ENCODE results near the gene ARPC5L.
"Not testable (repeated sequence)": the region's sequence is repeated elsewhere in the genome, so short reads cannot be mapped to it uniquely, and the experiment has no call there.

The ARPC5L gene
- total RNA-seq, result 11.9 to 31.4 (median 18.6) reads per million in 17 experiments

DNA sequence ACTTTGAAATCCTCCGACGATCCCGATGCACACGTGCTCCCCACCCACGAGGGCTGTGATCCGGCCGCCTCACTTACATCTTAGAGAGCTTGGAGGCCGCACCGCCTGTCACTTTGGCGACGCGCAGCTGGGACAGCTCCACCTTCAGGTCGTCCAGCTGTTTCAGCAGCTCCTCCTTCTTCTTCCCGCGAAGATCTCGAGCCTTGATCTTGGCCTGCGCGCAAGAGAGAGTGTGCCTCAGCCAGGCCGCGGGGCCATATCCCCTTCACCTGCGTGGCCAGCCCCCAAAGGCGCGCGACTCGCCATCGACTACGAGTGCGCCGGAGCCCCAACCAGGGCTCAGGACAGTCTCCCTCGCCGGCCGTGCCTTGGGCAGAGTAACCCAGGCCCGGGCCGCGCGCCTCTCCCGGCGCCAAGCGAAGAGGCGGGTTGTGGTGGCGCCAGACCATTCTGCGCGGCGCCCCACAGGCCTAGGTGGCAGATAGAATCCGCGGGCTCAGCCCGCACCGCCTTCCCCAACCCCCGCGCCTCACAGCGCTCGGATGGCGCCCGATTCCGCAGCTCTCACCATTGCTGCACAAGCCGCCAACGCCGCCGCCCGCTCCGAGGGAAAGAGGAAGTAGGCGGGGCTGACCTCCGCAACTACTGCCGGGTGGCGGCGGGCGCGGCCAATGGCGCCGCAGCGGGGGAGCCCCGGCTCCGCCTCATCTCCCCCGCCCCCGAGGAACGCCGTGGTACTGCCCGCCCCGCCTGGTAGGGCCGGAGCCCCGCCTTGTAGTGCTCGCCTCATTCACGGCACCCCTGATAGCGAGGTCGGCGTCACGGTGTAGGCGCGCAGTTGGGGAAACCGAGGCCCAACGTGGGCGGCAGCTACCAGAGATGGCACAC is at the start of gene ARPC5L, which contains the start of gene RPL35:
ARPC5L (plus strand) TSS at position 789 of the 888 bp plus-strand sequence. CDS start 7,161 bp downstream, outside the sequence.
RPL35 (minus strand) TSS at position 616 of the 888 bp plus-strand sequence; CDS start at position 571, 45 bp downstream.
- DNase-seq, result peak; percentile 96 to 99 (median 97)

DNA sequence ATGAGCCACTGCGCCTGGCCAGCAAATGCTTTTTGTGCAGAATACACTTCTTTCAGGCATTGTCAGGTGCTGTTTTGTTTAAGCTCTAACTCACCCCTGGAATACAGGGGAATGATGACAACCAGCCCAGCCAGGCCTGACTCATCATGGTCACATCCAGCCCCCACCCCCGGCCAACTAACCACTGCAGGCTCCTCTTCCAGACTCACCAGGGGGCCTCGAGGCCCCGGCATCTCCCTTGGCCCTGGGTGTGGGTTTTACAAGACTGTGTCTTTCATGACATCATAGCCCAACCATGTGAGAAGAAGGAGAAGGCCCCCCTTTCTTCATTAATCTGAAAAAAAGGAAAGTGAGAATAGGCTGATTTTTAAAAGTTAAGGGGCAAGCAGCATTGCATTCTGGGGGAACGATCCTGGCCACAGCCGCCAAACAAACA is 49.5 kb upstream of the ARPC5L start:
- peak; percentile 19 to 52 (median 37) for DNase-seq

DNA sequence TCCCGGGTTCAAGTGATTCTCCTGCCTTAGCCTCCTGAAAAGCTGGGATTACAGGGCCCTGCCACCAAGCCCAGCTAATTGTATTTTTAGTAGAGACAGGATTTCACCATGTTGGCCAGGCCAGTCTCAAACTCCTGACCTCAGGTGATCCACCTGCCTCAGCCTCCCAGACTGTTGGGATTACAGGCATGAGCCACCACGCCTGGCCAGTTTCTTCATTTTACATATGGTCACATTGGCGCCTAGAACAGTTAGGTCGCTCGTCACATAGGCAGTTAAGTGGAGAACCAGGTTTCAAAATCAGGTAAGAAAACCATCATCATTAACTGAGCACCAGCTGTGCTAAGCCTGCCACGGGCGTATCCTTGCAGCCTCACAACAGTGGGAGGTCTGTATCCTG is 48.9 kb upstream of the ARPC5L start:
- DNase-seq, result no peak

DNA sequence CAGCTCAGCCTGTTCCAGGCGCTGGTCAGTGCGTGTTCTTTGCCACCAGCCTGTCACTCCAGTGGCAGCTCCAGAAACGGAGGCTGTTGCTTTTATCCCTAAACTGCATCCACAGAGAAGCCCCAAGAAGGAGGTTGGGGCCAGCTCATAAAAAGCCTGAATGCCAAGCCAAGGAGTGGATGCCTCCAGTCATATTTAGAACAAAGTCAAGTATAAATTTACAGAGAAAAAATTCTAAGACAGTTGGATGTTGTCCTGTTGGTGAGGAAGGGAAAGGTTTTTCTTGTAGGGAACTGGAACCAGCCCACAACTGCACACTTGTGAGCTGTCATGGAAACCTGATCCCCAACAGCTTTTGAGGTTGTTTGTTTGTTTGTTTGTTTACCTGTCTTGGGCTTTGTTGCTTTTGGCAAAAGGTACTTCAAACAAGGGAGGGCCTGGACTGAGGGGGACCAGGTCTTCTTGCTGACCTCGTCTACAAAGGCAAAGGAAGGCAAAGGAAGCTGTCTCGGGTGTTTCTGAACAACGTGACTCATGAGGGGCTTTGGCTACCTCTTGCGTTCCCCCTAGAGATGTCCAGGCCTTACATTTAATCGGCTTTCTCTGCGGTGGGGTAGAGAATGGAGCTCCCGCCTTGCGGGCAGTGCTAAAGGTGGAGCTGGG is 48.3 kb upstream of the ARPC5L start:
- DNase-seq, result no peak

DNA sequence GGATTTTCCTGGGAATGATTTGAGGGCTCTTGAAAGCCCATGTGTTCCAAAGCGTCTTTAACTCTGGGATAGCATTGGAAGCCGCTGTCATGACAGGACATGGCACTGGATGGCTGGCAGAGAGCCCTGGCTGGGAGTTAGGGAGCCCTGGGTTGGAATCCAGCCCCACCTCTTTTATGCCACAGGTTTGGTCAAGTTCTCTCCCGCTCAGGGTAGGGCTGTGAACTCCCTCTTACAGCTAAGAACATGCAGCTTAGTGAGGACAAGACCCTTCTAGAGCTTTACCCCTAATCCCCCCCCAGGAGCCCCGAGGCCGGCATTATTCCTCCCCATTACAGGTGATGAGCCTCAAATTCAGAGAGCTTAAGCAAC is 47.8 kb upstream of the ARPC5L start:
- DNase-seq, result no peak

DNA sequence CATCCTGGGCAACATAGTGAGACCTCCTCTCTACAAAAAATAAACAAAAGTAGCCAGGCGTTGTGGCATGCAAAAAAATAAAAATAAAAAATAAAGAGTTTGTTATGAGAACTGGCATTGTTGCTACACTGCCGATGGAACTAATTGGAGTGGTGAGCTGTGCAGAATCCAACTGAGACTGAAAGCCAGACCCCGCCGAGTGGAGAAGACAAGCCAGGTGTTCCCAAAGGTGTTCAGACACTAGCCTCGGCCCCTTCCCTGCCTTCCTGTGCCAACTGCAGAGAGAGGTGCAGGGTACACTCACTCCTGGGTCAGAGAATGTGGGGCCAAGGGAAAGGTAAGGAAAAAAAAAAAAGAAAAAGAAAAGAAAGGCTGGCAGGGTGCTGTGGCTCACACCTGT is 46.3 kb upstream of the ARPC5L start:
- no peak for DNase-seq

DNA sequence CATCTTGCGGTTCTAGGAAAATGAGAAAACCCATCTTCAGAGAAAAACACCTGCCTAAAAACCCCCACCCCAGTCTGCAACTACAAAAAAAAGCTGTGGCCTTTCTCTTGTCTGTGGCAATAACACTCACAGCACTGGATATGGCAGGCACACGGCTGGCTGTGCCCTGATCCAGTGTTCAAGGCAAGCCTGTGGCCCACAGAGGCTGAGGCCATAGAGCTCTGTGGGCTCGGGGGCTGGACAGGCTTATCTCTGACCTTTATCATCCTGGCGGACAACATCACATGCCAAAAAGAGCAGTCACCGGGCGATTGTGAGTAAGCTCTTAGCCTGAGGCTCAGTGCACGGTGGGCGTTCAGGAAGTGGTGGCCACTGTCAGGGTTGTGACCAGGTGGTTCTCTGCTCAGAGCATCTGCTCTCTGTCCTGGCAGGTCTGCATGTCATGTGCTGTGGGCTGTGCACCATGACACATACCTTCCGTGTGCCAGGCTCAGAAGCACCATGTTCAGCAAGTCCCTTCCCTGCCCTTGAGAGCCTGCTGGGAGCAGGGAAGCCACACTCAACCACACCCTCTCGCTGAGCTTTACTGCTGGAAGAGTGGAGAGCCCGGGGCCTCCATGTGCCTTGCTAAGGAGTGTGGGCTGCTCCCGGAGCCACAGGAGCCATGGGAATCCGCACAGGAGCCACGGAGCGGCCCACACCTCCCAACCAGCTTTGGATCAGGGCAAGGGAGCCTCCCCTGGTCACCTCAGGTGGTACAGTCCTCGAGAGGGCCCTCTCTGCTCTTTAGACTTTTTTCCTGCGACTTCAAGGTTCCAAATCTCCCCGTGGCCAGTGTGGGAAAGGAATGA is 43.3 kb upstream of the ARPC5L start:
- peak; percentile 36 to 71 (median 58) for DNase-seq

DNA sequence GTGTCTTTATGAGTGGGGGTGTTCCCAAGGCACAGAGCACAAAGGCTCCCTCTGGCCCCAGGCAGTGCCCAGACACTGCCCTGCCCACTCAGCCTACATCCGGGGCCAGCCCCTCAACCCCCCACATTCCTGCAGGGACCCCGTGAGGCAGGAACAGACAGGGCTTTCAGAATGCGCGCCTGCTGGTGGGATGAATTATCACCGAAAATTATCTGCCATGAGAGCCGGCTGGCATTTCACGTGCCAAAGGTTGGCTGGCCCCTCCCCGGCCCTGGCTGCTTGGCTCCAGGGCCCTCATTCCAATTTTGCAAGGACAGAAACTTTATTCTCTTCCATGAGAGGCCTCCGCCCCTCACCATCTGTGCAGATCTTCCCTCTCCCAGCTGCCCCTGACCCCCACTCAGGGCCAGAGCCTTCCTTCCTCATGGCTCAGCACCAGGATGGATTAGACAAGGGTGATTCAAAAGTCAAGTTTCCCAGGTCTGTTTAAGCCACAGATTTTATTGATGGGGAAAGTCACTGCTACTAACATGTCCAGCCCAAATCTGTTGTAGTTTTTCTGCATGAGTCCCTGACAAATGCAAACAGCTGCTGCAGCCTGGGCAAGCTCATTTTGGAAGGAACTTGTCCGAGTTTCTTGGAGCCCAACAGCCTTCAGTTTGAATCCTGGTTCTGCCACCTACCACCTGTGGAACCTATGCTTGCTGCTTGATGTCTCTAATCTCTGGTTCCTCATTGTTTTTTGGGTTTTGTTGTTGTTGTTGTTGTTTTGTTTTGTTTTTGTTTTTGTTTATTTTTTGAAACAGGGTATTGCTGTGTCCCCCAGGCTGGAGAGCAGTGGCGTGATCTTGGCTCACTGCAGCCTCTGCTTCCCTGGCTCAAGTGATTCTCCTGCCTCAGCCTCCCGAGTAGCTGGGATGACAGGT is 41.0 kb upstream of the ARPC5L start:
- no peak for DNase-seq

DNA sequence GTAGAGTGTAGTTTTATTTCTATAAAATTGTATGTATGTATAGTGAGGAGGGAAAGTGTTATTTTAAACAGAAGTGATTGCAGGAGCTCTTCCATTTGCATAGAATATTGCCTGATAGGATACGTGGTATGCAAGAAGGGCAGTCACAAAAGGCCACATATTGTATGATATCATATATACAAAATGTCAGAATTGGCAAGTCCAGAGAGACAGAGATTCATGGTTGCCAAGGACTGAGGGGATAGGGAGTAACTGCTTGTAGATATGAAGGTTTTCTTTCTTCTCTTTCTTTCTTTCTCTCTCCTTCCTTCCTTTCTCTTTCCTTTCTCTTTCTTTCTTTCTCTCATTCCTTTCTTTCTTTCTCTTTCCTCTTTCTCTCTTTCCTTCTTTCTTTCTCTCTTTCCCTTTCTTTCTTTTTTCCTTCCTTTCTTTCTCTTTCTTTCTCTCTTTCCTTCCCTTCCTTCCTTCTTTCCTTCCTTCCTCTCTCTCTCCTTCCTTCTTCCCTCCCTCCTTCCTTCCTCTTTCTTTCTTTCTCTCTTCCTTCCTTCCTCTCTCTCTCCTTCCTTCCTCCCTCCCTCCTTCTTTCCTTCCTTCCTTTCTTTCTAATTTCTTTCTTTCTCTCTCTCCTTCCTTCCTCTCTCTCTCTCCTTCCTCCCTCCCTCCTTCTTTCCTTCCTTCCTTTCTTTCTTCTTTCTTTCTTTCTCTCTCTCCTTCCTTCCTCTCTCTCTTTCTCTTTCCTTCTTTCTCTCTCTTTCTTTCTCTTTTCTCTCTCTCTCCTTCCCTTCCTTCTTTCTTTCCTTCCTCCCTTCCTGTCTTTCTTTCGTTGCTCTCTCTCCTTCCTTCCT is 33.2 kb upstream of the ARPC5L start:
- DNase-seq, result no peak

DNA sequence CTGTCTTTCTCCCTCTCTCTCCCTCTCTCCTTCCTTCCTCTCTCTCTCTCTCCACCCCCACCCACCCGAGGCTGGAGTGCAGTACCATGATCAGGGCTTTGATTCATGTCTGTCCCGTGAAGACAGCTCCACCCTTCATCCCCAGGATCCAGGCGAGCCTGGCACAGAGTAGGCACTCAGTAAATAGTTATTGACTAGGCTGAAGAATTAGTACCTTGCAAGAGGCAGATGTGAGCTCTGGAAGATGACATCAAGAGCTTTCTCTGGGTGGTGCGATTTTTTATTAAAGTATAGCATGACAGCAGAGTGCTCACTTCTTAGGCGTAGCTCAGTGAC is 32.6 kb upstream of the ARPC5L start:
- DNase-seq, result no peak

DNA sequence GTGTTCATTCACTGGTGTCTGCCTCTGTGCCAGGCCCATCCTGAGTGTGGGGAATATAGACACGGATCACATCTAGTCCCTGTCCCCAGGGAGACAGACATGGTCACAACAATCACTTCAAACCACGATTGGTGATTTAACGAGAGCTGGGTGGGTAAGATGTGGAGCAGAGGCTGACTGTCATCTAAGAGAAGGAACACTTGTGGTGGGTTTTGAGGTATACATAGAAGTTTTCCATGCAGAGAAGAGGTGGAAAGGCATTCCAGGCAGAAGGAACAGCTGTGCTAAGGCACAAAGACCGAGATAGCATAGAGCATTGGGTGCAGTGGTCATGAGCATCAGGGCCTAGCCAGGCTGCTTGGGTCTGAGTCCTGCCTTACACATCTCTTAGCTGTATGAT is 31.3 kb upstream of the ARPC5L start:
- no peak for DNase-seq

DNA sequence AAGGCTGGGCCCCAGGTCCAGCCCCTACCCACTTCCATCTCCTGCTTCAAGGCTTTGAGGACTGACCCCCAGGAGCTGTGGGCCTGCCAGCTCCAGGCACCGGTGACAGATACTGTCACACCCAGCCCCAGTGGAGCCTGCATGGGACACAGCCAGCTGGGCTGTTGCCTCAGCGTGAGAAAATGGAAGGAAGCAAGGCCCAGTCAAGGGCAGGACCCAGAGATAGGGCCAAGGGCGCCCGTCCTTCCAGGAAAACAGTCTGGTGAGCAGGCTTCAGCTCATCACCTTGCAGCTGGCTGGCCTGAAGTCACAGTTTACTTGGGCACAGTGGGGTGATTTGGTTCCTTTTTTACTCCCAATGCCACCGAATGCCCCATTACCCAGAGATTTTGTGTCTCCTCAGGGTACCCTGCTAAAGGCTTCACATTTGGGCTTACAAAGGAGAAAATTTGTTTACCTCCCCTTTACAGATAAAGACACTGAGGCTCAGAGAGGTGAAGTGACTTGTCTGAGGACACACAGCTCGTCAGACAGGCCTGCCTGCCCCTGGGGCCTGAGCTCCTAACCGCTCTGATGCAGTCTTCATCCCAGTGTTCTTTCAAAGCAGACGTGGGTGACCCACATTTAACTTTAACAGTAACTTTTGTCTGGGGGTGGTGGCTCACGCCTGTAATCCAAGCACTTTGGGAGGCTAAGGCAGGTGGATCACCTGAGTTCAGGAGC is 30.1 kb upstream of the ARPC5L start:
- DNase-seq, result peak in 3 of 4 experiments; percentile 25 to 40 (median 29)

DNA sequence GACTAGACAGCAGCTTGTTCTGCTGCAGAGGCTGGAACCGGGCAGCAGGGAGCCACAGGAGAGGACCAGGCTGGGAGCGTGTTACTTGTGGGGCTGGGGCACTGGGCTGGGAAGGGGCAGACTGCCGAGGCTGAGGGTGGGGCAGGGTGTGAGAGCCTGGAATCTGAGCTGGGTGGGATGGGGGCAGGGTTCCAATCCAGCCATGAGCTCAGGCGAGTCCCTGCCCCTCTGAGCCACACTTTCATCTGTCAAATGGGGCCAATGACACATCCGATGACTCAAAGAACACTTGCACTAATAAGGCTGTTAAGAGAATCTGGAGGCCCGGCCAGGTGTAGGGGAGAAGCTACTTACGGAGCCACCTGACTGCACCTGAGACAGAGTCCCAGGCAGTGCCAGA is 27.3 kb upstream of the ARPC5L start:
- DNase-seq, result no peak

DNA sequence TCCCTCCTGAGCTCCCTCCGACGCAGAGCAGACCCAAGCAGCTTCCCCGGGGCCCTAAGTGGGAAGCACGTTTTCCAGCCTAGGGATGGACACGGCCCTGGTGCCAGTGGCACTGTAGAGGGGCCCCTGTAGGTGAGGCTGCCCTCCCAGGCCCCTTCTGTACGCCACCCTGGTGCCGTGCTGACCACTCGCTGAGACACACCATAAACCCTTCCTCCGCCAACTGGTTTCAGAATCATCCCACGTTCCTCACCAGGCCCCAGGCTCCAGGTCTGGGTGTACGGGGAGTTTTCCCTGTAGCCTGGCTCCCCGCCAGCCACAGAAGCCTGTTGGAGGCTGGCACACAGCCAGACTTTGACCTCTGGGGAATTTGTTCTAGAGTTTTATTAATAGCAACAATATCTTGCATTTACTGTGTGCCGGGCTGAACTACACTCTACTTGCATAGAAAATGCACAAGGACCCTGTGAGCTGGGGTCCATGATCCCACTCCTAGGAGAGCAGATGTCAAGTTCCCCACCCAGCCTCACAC is 26.8 kb upstream of the ARPC5L start:
- DNase-seq, result no peak

DNA sequence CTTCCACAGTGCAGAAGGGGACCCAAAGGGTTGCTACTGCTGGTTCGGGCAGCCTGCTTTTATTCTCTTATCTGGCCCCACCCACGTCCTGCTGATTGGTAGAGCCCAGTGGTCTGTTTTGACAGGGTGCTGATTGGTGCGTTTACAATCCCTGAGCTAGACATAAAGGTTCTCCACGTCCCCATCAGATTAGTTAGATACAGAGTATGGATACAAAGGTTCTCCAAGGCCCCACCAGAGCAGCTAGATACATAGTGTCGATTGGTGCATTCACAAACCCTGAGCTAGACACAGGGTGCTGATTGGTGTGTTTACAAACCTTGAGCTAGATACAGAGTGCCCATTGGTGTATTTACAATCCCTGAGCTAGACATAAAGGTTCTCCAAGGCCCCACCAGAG is 23.8 kb upstream of the ARPC5L start:
- not testable (repeated sequence) for DNase-seq

DNA sequence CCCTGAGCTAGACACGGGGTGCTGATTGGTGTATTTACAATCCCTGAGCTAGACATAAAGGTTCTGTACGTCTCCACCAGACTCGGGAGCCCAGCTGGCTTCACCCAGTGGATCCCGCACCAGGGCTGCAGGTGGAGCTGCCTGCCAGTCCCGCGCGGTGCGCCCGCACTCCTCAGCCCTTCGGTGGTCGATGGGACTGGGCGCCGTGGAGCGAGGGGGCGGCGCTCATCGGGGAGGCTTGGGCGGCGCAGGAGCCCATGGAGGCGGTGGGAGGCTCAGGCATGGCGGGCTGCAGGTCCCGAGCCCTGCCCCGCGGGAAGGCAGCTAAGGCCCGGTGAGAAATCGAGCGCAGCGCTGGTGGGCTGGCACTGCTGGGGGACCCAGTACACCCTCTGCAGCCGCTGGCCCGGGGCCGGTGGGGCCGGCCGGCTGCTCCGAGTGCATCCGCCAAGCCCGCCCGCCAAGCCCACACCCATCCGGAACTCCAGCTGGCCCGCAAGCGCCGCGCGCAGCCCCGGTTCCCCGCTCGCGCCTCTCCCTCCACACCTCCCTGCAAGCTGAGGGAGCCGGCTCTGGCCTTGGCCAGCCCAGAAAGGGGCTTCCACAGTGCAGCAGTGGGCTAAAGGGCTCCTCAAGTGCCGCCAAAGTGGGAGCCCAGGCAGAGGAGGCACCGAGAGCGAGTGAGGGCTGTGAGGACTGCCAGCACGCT is 23.2 kb upstream of the ARPC5L start:
- not testable (repeated sequence) for DNase-seq

DNA sequence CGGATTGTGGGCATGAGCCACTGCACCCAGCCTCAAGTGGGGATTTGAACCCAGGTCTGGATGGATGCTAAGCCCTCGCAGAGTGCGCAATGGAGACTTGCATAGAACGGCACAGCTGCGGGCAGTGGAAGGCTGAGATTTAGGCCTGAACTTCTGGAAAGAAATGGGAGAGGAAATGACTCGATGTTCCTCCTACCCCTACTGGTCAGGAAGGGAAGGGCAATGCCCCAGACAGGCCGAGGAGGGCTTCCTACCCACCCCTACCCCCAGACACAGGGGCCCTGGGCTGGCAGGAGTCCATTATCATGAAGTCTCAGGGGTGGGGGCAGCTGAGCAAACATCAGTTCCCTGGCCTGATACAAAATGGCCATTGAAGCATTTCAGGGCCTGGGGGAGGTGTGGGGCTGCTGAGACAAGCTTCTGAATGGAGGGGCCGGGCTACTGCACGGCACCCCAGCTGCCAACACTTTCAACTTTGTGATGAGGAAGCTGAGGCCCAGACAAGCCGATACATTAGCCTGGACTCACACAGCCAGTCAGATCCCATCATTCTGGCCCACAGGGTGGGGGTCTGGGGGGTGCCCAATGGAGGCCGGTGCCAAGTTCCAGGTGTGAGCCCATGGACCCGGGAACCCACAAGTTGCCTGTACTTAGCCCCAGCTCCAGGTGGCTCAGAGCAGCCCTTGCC is 22.2 kb upstream of the ARPC5L start:
- peak in 3 of 4 experiments; percentile 32 to 56 (median 45) for DNase-seq

DNA sequence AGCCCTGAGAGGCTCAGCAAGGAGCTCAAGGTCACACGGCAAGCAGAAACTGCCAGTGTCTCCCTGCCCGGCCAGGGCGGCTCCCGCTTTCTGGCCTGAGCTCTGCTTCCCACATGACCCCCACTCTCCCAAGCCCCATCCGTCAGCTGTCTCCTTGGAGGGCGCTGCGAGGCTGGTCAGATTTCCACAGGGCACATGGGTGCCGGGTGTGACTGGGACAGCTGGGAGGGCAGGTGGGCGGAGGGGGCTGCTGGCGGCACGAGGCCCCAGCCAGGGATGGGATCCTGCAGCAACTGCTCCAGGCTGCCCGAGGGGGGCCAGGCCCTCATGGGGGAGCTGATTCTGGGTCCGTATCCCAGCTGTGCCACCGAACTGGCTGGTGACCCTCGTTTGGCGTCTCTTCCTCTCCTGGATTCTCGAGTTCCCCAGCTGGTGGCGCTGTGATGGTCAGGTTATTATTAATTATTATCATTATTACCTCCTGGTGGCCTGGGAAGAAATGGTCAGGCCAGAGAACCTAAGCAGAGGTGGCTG is 21.6 kb upstream of the ARPC5L start:
- DNase-seq, result peak in 2 of 4 experiments; percentile 23 to 39

Data from suppressor macrophage (primary cell).